Panc1 (cell line): ENCODE results near the gene DAAM2. TPM values are rescaled to one million over a fixed set of nuclear protein-coding genes. Genes with fewer than 3 reads are reported as not detected.

Source experiments
- ATAC-seq: fragments of 200-7000 bp; cut with Tn5 transposase; 2 replicates; pipeline ENCODE4 v1.9.1; 2020; ENCODE audit warnings: mild to moderate bottlenecking, moderate library complexity
- BruUV-seq: library from RNA; stranded (reverse); fragments of 400-500 nt; replicated peaks from 2 replicates; lab custom pipeline; 2021; lab: Mats Ljungman, UMichigan
- CTCF ChIA-PET: fragments of 300-600 bp; sonication (Branson Sonifier 250); formaldehyde crosslinking; loops from one replicate; lab custom pipeline; 2022; ENCODE audit warnings: antibody characterized with exemption; lab: Charles Lee
- POLR2A ChIA-PET: fragments of 300-600 bp; sonication (Branson Sonifier 250); formaldehyde crosslinking; loops from one replicate; lab custom pipeline; 2022; ENCODE audit warnings: antibody characterized with exemption; lab: Charles Lee
- DNase-seq: peaks from one replicate; pipeline ENCODE4 v3.0.0-alpha.2; 2010; ENCODE audit warnings: low read depth, low spot score
- H3K27ac ChIP-seq: 2 replicates; pipeline ENCODE4 v1.5.1; 2011; ENCODE audit warnings: mild to moderate bottlenecking, low read length, inconsistent platforms
- H3K27me3 ChIP-seq: fragments of 200-500 bp; sonication (Bioruptor generic); 2 replicates; pipeline ENCODE4 v1.6.0; 2014; ENCODE audit warnings: low read length, inconsistent platforms; ENCODE audit not compliant: control insufficient read depth, insufficient read depth
- H3K36me3 ChIP-seq: fragments of 200-500 bp; sonication (Bioruptor generic); 2 replicates; pipeline ENCODE4 v1.5.1; 2014; ENCODE audit warnings: inconsistent platforms, mild to moderate bottlenecking, low read length, moderate library complexity; ENCODE audit not compliant: control insufficient read depth, insufficient read depth
- H3K4me1 ChIP-seq: 2 replicates; pipeline ENCODE4 v1.5.1; 2011; ENCODE audit warnings: inconsistent platforms, mild to moderate bottlenecking, low read length, moderate library complexity; ENCODE audit not compliant: control insufficient read depth, insufficient read depth
- H3K4me3 ChIP-seq, 2 experiments: 2 replicates each; pipeline ENCODE4 v1.5.1; 2011 to 2012; ENCODE audit warnings: low read depth in 2 of 2, low read length in 2 of 2, mild to moderate bottlenecking in 2 of 2, inconsistent platforms in 1 of 2, moderate library complexity in 1 of 2
- H3K9me3 ChIP-seq: fragments of 200-500 bp; sonication (Bioruptor generic); 2 replicates; pipeline ENCODE4 v1.5.1; 2014; ENCODE audit warnings: low read depth, mild to moderate bottlenecking, inconsistent platforms, low read length, moderate library complexity; ENCODE audit not compliant: control insufficient read depth, insufficient read depth
- POLR2AphosphoS5 ChIP-seq: IDR thresholded peaks from 2 replicates; pipeline ENCODE4 v1.6.1; 2012; ENCODE audit warnings: mild to moderate bottlenecking, low read depth, low read length, moderate library complexity
- SIN3A ChIP-seq: IDR thresholded peaks from 2 replicates; pipeline ENCODE4 v1.6.1; 2012; ENCODE audit warnings: low read depth, mild to moderate bottlenecking, low read length, moderate library complexity, borderline replicate concordance; ENCODE audit not compliant: insufficient read depth
- TCF7L2 ChIP-seq: IDR thresholded peaks from 2 replicates; pipeline ENCODE4 v1.6.1; 2011; ENCODE audit warnings: mild to moderate bottlenecking, low read depth, low read length, inconsistent platforms
- in situ Hi-C: cut with HindIII; loops from 2 replicates; pipeline ENCODE4 v1.10.0; 2016; ENCODE audit warnings: low sequenced_read_pairs, low pct_unique_long_range_greater_than_20kb
- intact Hi-C: fragments of 100-400 bp; cut with micrococcal nuclease; formaldehyde crosslinking; loops from one replicate; pipeline ENCODE4 v1.10.0; 2022; ENCODE audit not compliant: unreplicated experiment
- total RNA-seq: library from RNA; stranded (reverse); gene quantifications from one replicate; pipeline ENCODE4 v1.2.1, GENCODE V29; 2021; ENCODE audit not compliant: unreplicated experiment
- TF ChIP-seq, protein P1 (sequence below): fragments of 450-650 bp; IDR thresholded peaks from 2 replicates; pipeline ENCODE4 v1.5.1; 2017; ENCODE audit warnings: mild to moderate bottlenecking
- TF ChIP-seq, protein P2 (sequence below), 2 experiments: IDR thresholded peaks; 2 replicates each; pipeline ENCODE4 v1.6.1; 2011 to 2012; ENCODE audit warnings: low read depth in 2 of 2, control low read depth in 1 of 2, low read length in 1 of 2, mild to moderate bottlenecking in 1 of 2, moderate library complexity in 1 of 2; ENCODE audit not compliant: insufficient read depth in 1 of 2

Gene DAAM2
- total RNA-seq, 1 experiment from 2014 or later: not detected

DNA sequence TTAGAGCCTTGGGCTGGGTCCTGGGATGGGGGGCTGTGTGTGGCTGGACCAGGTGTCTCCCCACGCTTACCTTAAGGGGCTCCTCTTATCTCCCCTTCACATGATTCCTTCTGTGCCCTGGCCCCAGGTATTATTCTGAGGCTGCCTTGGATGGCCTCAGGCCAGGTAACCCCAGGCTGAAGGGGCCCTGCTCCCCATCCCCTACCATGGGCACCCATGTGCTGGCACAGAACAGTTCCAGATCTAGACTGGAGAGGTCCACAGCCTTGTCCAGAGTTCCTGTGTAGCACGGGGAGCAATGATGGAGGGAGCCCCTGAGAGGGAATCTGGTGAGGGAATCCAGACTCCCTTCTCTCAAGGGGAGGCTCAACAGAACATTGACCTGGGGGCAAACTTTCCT lies 110.0 kb downstream of the DAAM2 start:
- Histone ChIP-seq H3K4me3 (no peak overlapping the region), H3K27ac (no peak overlapping the region), H3K9me3 (no peaks in the 10 kb centered on the region), H3K36me3 (no peaks in the 10 kb centered on the region), H3K27me3 (no peaks in the 10 kb centered on the region; the same call in 1 of the 2 replicates), H3K4me1 (no peaks in the 10 kb centered on the region)
- TF ChIP-seq SIN3A (no peak), TCF7L2 (no peak), POLR2AphosphoS5 (no peak)
- TF ChIP-seq, protein P1, sequence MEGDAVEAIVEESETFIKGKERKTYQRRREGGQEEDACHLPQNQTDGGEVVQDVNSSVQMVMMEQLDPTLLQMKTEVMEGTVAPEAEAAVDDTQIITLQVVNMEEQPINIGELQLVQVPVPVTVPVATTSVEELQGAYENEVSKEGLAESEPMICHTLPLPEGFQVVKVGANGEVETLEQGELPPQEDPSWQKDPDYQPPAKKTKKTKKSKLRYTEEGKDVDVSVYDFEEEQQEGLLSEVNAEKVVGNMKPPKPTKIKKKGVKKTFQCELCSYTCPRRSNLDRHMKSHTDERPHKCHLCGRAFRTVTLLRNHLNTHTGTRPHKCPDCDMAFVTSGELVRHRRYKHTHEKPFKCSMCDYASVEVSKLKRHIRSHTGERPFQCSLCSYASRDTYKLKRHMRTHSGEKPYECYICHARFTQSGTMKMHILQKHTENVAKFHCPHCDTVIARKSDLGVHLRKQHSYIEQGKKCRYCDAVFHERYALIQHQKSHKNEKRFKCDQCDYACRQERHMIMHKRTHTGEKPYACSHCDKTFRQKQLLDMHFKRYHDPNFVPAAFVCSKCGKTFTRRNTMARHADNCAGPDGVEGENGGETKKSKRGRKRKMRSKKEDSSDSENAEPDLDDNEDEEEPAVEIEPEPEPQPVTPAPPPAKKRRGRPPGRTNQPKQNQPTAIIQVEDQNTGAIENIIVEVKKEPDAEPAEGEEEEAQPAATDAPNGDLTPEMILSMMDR: no peak
- TF ChIP-seq, protein P2, sequence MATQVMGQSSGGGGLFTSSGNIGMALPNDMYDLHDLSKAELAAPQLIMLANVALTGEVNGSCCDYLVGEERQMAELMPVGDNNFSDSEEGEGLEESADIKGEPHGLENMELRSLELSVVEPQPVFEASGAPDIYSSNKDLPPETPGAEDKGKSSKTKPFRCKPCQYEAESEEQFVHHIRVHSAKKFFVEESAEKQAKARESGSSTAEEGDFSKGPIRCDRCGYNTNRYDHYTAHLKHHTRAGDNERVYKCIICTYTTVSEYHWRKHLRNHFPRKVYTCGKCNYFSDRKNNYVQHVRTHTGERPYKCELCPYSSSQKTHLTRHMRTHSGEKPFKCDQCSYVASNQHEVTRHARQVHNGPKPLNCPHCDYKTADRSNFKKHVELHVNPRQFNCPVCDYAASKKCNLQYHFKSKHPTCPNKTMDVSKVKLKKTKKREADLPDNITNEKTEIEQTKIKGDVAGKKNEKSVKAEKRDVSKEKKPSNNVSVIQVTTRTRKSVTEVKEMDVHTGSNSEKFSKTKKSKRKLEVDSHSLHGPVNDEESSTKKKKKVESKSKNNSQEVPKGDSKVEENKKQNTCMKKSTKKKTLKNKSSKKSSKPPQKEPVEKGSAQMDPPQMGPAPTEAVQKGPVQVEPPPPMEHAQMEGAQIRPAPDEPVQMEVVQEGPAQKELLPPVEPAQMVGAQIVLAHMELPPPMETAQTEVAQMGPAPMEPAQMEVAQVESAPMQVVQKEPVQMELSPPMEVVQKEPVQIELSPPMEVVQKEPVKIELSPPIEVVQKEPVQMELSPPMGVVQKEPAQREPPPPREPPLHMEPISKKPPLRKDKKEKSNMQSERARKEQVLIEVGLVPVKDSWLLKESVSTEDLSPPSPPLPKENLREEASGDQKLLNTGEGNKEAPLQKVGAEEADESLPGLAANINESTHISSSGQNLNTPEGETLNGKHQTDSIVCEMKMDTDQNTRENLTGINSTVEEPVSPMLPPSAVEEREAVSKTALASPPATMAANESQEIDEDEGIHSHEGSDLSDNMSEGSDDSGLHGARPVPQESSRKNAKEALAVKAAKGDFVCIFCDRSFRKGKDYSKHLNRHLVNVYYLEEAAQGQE (IDR thresholded peaks at IDR 0.05; ENCODE audit: insufficient read depth in 1 of 2, low read depth in 2 of 2, low read length in 1 of 2): no peak
- no peak for ATAC-seq
- ChIA-PET POLR2A (no interaction called here), CTCF (no interaction called here)
- no peak for DNase-seq
- intact Hi-C loops: no loop called here
- BruUV-seq: no TSS peak
- in situ Hi-C loops: no loop called here

DNA sequence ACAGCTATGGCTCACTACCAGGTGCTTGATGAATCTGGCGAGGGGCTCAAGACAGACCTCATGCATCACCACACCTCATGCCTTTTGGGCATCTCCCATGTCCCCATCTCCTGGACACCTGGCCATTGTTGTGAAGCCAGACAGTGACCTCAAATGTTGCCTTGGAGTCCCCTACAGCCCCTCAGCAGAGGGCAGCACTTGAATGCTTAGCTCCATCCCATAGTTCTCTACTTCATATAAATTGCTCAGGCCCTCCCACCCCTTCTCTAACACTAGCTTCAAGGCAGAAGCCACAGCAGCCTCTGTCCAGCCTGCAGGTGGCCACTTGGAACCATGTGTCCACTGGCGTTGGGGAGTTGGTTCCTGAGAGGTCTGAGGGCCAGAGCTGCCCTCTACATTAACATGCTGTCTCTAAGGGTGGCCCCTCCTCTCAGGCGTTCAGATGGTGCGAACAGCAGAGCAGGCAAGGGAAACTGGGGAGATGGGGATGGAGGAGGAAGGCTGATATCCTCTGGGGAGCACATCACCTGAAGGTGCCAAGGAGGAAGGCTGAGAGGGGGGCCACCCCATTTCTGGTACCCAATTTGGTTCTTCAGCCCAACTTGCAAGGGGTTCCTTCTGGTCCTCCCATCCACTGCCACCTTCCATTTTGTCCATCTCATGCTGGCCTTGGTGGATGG lies 110.8 kb downstream of the DAAM2 start:
- no TSS peak for BruUV-seq
- Histone ChIP-seq H3K27me3 (no peaks in the 10 kb centered on the region; the same call in 1 of the 2 replicates), H3K9me3 (no peaks in the 10 kb centered on the region), H3K36me3 (no peaks in the 10 kb centered on the region), H3K27ac (no peak overlapping the region), H3K4me1 (no peaks in the 10 kb centered on the region), H3K4me3 (no peak overlapping the region)
- DNase-seq: no peak
- in situ Hi-C loops: no loop called here
- CTCF ChIA-PET: no interaction called here
- intact Hi-C loops: no loop called here
- POLR2A ChIA-PET: no interaction called here
- TF ChIP-seq, protein P2 (IDR thresholded peaks at IDR 0.05; ENCODE audit: insufficient read depth in 1 of 2, low read depth in 2 of 2, low read length in 1 of 2): no peak
- TF ChIP-seq POLR2AphosphoS5 (no peak), TCF7L2 (no peak), SIN3A (no peak)
- TF ChIP-seq, protein P1: no peak
- ATAC-seq: no peak
